ENCODE measurements around the gene ACADSB.

GRCh38 chr10:123018531-123018930, 9.7 kb downstream of the ACADSB start:
- TF ChIP-seq EZH2 (IDR thresholded peaks at IDR 0.05; ENCODE audit: borderline replicate concordance, low read length): no peak
- TF ChIP-seq, protein P1, sequence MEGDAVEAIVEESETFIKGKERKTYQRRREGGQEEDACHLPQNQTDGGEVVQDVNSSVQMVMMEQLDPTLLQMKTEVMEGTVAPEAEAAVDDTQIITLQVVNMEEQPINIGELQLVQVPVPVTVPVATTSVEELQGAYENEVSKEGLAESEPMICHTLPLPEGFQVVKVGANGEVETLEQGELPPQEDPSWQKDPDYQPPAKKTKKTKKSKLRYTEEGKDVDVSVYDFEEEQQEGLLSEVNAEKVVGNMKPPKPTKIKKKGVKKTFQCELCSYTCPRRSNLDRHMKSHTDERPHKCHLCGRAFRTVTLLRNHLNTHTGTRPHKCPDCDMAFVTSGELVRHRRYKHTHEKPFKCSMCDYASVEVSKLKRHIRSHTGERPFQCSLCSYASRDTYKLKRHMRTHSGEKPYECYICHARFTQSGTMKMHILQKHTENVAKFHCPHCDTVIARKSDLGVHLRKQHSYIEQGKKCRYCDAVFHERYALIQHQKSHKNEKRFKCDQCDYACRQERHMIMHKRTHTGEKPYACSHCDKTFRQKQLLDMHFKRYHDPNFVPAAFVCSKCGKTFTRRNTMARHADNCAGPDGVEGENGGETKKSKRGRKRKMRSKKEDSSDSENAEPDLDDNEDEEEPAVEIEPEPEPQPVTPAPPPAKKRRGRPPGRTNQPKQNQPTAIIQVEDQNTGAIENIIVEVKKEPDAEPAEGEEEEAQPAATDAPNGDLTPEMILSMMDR (conservative IDR thresholded peaks at IDR 0.05 in 1 of 2, IDR thresholded peaks at IDR 0.05 in 1 of 2; ENCODE audit: extremely low read depth in 1 of 2, insufficient read depth in 1 of 2, low read depth in 1 of 2, low read length in 2 of 2): no peak
